Midbrain (tissue), 1 donor: Measurements from ENCODE around the gene SLC9B1.
"Not testable (repeated sequence)": the region's sequence is repeated elsewhere in the genome, so short reads cannot be mapped to it uniquely, and the experiment has no call there.

Experiments used
- DNase-seq: peaks from one replicate; lab custom pipeline; 2025; lab: John Stamatoyannopoulos, UW

Gene SLC9B1

GRCh38 chr4:102878349-102878748 lies 141.2 kb downstream of the SLC9B1 start:
- DNase-seq = peak; percentile 7

- DNase-seq = not testable (repeated sequence)
Measured at GRCh38 chr4:102877477-102878106, 141.9 kb downstream of the SLC9B1 start.

- DNase-seq = no peak
Measured at GRCh38 chr4:102871772-102872171, 147.7 kb downstream of the SLC9B1 start.

GRCh38 chr4:102869569-102870197 lies 149.8 kb downstream of the SLC9B1 start:
- no peak for DNase-seq

- peak; percentile 96 for DNase-seq
Measured at GRCh38 chr4:102868781-102869568, 150.5 kb downstream of the SLC9B1 start, which contains the start of gene CISD2. Gene CISD2, plus strand, starts transcription at chr4:102868992. Its CDS starts 93 bp downstream, at chr4:102869085.

- no peak for DNase-seq
Measured at GRCh38 chr4:102868153-102868780, 151.2 kb downstream of the SLC9B1 start.

- DNase-seq = no peak
Measured at GRCh38 chr4:102867278-102868152, 152.0 kb downstream of the SLC9B1 start.

GRCh38 chr4:102865327-102865726 lies 154.2 kb downstream of the SLC9B1 start:
- DNase-seq = not testable (repeated sequence)

- no peak for DNase-seq
Measured at GRCh38 chr4:102862747-102863146, 156.8 kb downstream of the SLC9B1 start.

- no peak for DNase-seq
Measured at GRCh38 chr4:102862016-102862415, 157.5 kb downstream of the SLC9B1 start.

- no peak for DNase-seq
Measured at GRCh38 chr4:102860611-102861324, 158.7 kb downstream of the SLC9B1 start.

- no peak for DNase-seq
Measured at GRCh38 chr4:102858828-102859464, 160.6 kb downstream of the SLC9B1 start.
